MM.1S (cell line): ENCODE results near the gene HS3ST6.

Experiments
- CTCF ChIP-seq: fragments of 300-600 bp; sonication (generic); IDR thresholded peaks from 2 replicates; pipeline ENCODE4 v1.5.1; 2016; ENCODE audit warnings: antibody characterized with exemption, low read length, mixed read lengths
- EZH2 ChIP-seq: fragments of 300-600 bp; sonication (generic); optimal IDR thresholded peaks from 2 replicates; pipeline ENCODE3; 2017; ENCODE audit warnings: low read depth, mild to moderate bottlenecking, antibody characterized with exemption, low read length, mixed read lengths
- EZH2phosphoT487 ChIP-seq: fragments of 300-600 bp; sonication (generic); IDR thresholded peaks from 2 replicates; pipeline ENCODE4 v1.6.1; 2018; ENCODE audit warnings: antibody characterized with exemption, low read length

- TF ChIP-seq EZH2: no peak
- TF ChIP-seq CTCF: no peak
- TF ChIP-seq EZH2phosphoT487: no peak
Observed at GRCh38 chr16:1908184-1908583, 10.0 kb downstream of the HS3ST6 start.
